HCT116 (cell line): ENCODE data around the gene CUBN. TPM values are rescaled to one million over a fixed set of nuclear protein-coding genes. Genes with fewer than 3 reads are reported as not detected.

Experiments
- ATAC-seq: fragments of 200-7000 bp; cut with Tn5 transposase; 2 replicates; pipeline ENCODE4 v1.9.1; 2020; ENCODE audit warnings: mild to moderate bottlenecking, moderate library complexity
- BruUV-seq: library from RNA; stranded (reverse); fragments of 400-500 nt; replicated peaks from 2 replicates; lab custom pipeline; 2021; lab: Mats Ljungman, UMichigan
- CTCF ChIA-PET: fragments of 300-600 bp; sonication (Branson Sonifier 250); formaldehyde crosslinking; loops from one replicate; lab custom pipeline; 2021; ENCODE audit warnings: antibody characterized with exemption; lab: Charles Lee
- POLR2A ChIA-PET: fragments of 300-600, 350-600 bp; sonication (Branson Sonifier 250); formaldehyde crosslinking; loops from one replicate; lab custom pipeline; 2021; ENCODE audit warnings: antibody characterized with exemption; lab: Charles Lee
- RAD21 ChIA-PET, 2 experiments: fragments of 300-600 bp; sonication (Branson Sonifier 250); formaldehyde crosslinking; loops; one replicate each; lab custom pipeline; 2023; ENCODE audit warnings: low total read pairs in 2 of 2; ENCODE audit not compliant: uncharacterized antibody in 2 of 2, unreplicated experiment in 2 of 2, low non-redundant PET in 1 of 2; lab: Charles Lee
- DNase-seq: peaks from one replicate; pipeline ENCODE4 v3.0.0-alpha.2; 2010; ENCODE audit warnings: low read depth, low spot score
- H2AFZ ChIP-seq: fragments of 200-600 bp; shearing (Covaris generic), sonication (generic); 2 replicates; pipeline ENCODE4 v1.6.1; 2017; ENCODE audit warnings: low read depth, mixed run types, mixed read lengths, antibody characterized with exemption, low read length; ENCODE audit not compliant: poor library complexity, severe bottlenecking
- H3K27ac ChIP-seq: 2 replicates; pipeline ENCODE4 v1.5.1; 2012; ENCODE audit warnings: low read depth, low read length
- H3K27me3 ChIP-seq: fragments of 200-600 bp; sonication (generic); 2 replicates; pipeline ENCODE4 v1.6.1; 2016; ENCODE audit warnings: mixed run types, low read length, mixed read lengths; ENCODE audit not compliant: insufficient read depth
- H3K36me3 ChIP-seq, 2 experiments: fragments of 200-500 bp in 1 of 2; fragments of 200-600 bp in 1 of 2; sonication (Bioruptor generic) in 1 of 2; sonication (generic) in 1 of 2; 2 replicates each; pipeline versions ENCODE4 v1.5.1 to v1.6.1; 2014 to 2016; ENCODE audit warnings: low read length in 2 of 2, inconsistent platforms in 1 of 2, mixed read lengths in 1 of 2, mixed run types in 1 of 2; ENCODE audit not compliant: insufficient read depth in 2 of 2, control insufficient read depth in 1 of 2
- H3K4me1 ChIP-seq, 2 experiments: fragments of 200-600 bp in 1 of 2; sonication (generic) in 1 of 2; 2 replicates each; pipeline versions ENCODE4 v1.5.1 to v1.6.1; 2012 to 2017; ENCODE audit warnings: low read length in 2 of 2, inconsistent platforms in 1 of 2, mild to moderate bottlenecking in 1 of 2, mixed read lengths in 1 of 2, mixed run types in 1 of 2, moderate library complexity in 1 of 2; ENCODE audit not compliant: insufficient read depth in 2 of 2, control insufficient read depth in 1 of 2
- H3K4me2 ChIP-seq: fragments of 200-600 bp; sonication (generic); 2 replicates; pipeline ENCODE4 v1.6.1; 2017; ENCODE audit warnings: mixed run types, low read length, mixed read lengths
- H3K4me3 ChIP-seq, 2 experiments: fragments of 200-600 bp in 1 of 2; sonication (generic) in 1 of 2; replicated peaks in 1 of 2; 2 replicates each; pipeline ENCODE4 v1.5.1; 2011 to 2016; ENCODE audit warnings: low read length in 2 of 2, control low read depth in 1 of 2, low read depth in 1 of 2, mild to moderate bottlenecking in 1 of 2, mixed read lengths in 1 of 2, mixed run types in 1 of 2
- H3K79me2 ChIP-seq: fragments of 200-600 bp; sonication (generic); 2 replicates; pipeline ENCODE4 v1.6.1; 2017; ENCODE audit warnings: mild to moderate bottlenecking, mixed run types, low read length, moderate library complexity, mixed read lengths; ENCODE audit not compliant: insufficient read depth
- H3K9ac ChIP-seq: fragments of 200-600 bp; sonication (generic); 2 replicates; pipeline ENCODE4 v1.6.1; 2016; ENCODE audit warnings: low read length, mixed read lengths
- H3K9me2 ChIP-seq: fragments of 200-600 bp; sonication (generic), shearing (Covaris generic); 2 replicates; pipeline ENCODE4 v1.6.1; 2017; ENCODE audit warnings: mixed run types, mild to moderate bottlenecking, moderate library complexity; ENCODE audit not compliant: insufficient read depth
- H3K9me3 ChIP-seq, 2 experiments: fragments of 200-500 bp in 1 of 2; fragments of 200-600 bp in 1 of 2; sonication (Bioruptor generic) in 1 of 2; sonication (generic) in 1 of 2; 2 replicates each; pipeline ENCODE4 v1.6.1; 2014 to 2017; ENCODE audit warnings: low read length in 2 of 2, mixed read lengths in 2 of 2, inconsistent platforms in 1 of 2, low read depth in 1 of 2, mild to moderate bottlenecking in 1 of 2, mixed run types in 1 of 2, moderate library complexity in 1 of 2; ENCODE audit not compliant: control insufficient read depth in 1 of 2, insufficient read depth in 1 of 2
- H4K20me1 ChIP-seq: fragments of 200-600 bp; sonication (generic), shearing (Covaris generic); 2 replicates; pipeline ENCODE4 v1.6.1; 2017; ENCODE audit warnings: mixed run types, mild to moderate bottlenecking, moderate library complexity; ENCODE audit not compliant: insufficient read depth
- CBX3 ChIP-seq: IDR thresholded peaks from 2 replicates; pipeline ENCODE4 v1.6.1; 2012; ENCODE audit warnings: low read depth
- EZH2 ChIP-seq: fragments of 200-600 bp; sonication (generic); IDR thresholded peaks from 2 replicates; pipeline ENCODE4 v1.6.1; 2017; ENCODE audit warnings: antibody characterized with exemption, mixed run types
- JUND ChIP-seq: IDR thresholded peaks from 2 replicates; pipeline ENCODE4 v1.6.1; 2012
- POLR2A ChIP-seq: IDR thresholded peaks from 2 replicates; pipeline ENCODE4 v1.7.0; 2011; ENCODE audit warnings: borderline replicate concordance; ENCODE audit not compliant: insufficient read depth, insufficient read length; ENCODE audit errors: extremely low read depth
- RAD21 ChIP-seq: IDR thresholded peaks from 2 replicates; pipeline ENCODE4 v1.6.1; 2012; ENCODE audit warnings: low read depth, mild to moderate bottlenecking
- REST ChIP-seq: IDR thresholded peaks from 2 replicates; pipeline ENCODE4 v1.6.1; 2012; ENCODE audit warnings: low read depth
- SIN3A ChIP-seq: IDR thresholded peaks from 2 replicates; pipeline ENCODE4 v1.6.1; 2012; ENCODE audit warnings: low read depth
- SP1 ChIP-seq: IDR thresholded peaks from 2 replicates; pipeline ENCODE4 v1.6.1; 2012; ENCODE audit warnings: low read depth
- SRF ChIP-seq: IDR thresholded peaks from 2 replicates; pipeline ENCODE4 v1.6.1; 2012; ENCODE audit warnings: low read depth
- ZBTB33 ChIP-seq: IDR thresholded peaks from 2 replicates; pipeline ENCODE4 v1.6.1; 2011; ENCODE audit warnings: mild to moderate bottlenecking, low read length, moderate library complexity; ENCODE audit not compliant: insufficient replicate concordance; ENCODE audit errors: extremely low read depth
- ZNF274 ChIP-seq: fragments of 200-500 bp; sonication (Bioruptor generic); IDR thresholded peaks from 2 replicates; pipeline ENCODE4 v1.6.1; 2014; ENCODE audit warnings: mild to moderate bottlenecking, low read depth, low read length, inconsistent platforms
- intact Hi-C: fragments of 100-400 bp; cut with micrococcal nuclease; formaldehyde crosslinking; loops from 2 replicates; pipeline ENCODE4 v1.10.0; 2022
- total RNA-seq: library from RNA; stranded (reverse); gene quantifications from one replicate; pipeline ENCODE4 v1.2.1, GENCODE V29; 2021; ENCODE audit not compliant: unreplicated experiment
- TF ChIP-seq, protein P1 (sequence below): IDR thresholded peaks from 2 replicates; pipeline ENCODE4 v1.6.1; 2012

Gene CUBN
- total RNA-seq, 1 experiment from 2014 or later: 1.2 TPM

GRCh38 chr10:17060289-17060688 is 69.3 kb downstream of the CUBN start:
- no peak overlapping the region for H3K27ac ChIP-seq
- no peak overlapping the region for H3K9ac ChIP-seq
- H3K4me3 ChIP-seq: no peak overlapping the region
- RAD21 ChIA-PET: no interaction called here
- no peaks in the 10 kb centered on the region for H3K9me2 ChIP-seq
- H3K9me3 ChIP-seq: no peaks in the 10 kb centered on the region
- intact Hi-C loops: loop anchor here (5.0 to 10.0 kb wide), 2 partner anchors 175 to 592 kb away; no protein-coding TSS in a partner anchor
- H4K20me1 ChIP-seq: no peaks in the 10 kb centered on the region
- no peaks in the 10 kb centered on the region for H3K36me3 ChIP-seq
- no peak overlapping the region for H2AFZ ChIP-seq
- CTCF ChIA-PET: no interaction called here
- ATAC-seq: no peak
- no peak overlapping the region for H3K4me2 ChIP-seq
- TF ChIP-seq RAD21 (no peak), ZNF274 (no peak), EZH2 (no peak), SP1 (no peak), CBX3 (no peak), ZBTB33 (no peak)
- TF ChIP-seq, protein P1, sequence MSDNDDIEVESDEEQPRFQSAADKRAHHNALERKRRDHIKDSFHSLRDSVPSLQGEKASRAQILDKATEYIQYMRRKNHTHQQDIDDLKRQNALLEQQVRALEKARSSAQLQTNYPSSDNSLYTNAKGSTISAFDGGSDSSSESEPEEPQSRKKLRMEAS: no peak
- TF ChIP-seq, all 23 proteins: peak for 0
- BruUV-seq: no TSS peak
- peaks cover 37 to 45% of the 10 kb centered on the region in 2 experiments for H3K4me1 ChIP-seq
- POLR2A ChIA-PET: no interaction called here
- no peak for DNase-seq
- H3K27me3 ChIP-seq: no peaks in the 10 kb centered on the region
- H3K79me2 ChIP-seq: no peaks in the 10 kb centered on the region

DNA sequence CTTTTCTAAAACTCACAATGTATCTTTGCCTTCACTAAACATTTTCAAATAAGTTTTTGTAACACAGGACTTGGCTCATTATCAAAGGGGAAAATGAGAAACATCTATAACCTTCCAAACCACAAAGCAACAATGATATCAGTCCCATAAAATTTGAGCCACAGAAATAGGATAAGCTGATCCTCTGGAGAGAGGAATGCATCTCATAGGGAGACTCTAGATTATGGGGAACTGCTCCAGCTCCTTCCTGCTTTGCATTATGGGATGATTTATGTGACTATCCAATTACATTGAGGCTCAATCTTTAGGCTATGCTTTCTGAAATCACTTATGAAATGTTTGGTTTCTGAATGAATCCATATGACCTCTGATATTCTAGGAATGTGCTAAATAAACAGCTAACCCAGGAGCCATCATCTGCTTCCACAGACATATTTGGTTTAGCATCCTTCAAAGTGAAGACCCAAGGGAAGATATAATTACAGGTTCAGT is 70.4 kb downstream of the CUBN start:
- Histone ChIP-seq H3K9me2 (no peaks in the 10 kb centered on the region), H3K4me1 (peaks cover 32 to 40% of the 10 kb centered on the region in 2 experiments), H3K9me3 (no peaks in the 10 kb centered on the region), H3K36me3 (no peaks in the 10 kb centered on the region), H3K4me2 (peak overlapping the region; percentile 1; the same call in 1 of the 2 replicates), H4K20me1 (no peaks in the 10 kb centered on the region), H2AFZ (no peak overlapping the region), H3K79me2 (no peaks in the 10 kb centered on the region), H3K27me3 (no peaks in the 10 kb centered on the region), H3K4me3 (no peak overlapping the region), H3K27ac (no peak overlapping the region), H3K9ac (no peak overlapping the region)
- POLR2A ChIA-PET: no interaction called here
- RAD21 ChIA-PET: no interaction called here
- DNase-seq (no peak), ATAC-seq (no peak)
- CTCF ChIA-PET: no interaction called here
- intact Hi-C loops: no loop called here
- BruUV-seq: no TSS peak
- no peak for TF ChIP-seq JUND
- TF ChIP-seq SRF: no peak
- no peak for TF ChIP-seq REST
- no peak for TF ChIP-seq SIN3A
- no peak for TF ChIP-seq ZBTB33
- no peak for TF ChIP-seq POLR2A
- no peak for TF ChIP-seq ZNF274
